Natural killer cell (primary cell): ENCODE measurements around the gene CD79A. TPM values are rescaled to one million over a fixed set of nuclear protein-coding genes. Genes with fewer than 3 reads are reported as not detected.
"Not testable (repeated sequence)": the region's sequence is repeated elsewhere in the genome, so short reads cannot be mapped to it uniquely, and the experiment has no call there.

ENCODE experiments used
- ATAC-seq, 3 donors: fragments of 150-1000 bp in 2 of 3; fragments of 200-7000 bp in 1 of 3; cut with Tn5 transposase; 1 replicate in 1 of 3; 2 replicates in 2 of 3; pipeline ENCODE4 v1.10.0; 2021; ENCODE audit warnings: mild to moderate bottlenecking in 2 of 3, moderate library complexity in 2 of 3
- DNase-seq, 2 donors: peaks; one replicate each; pipeline versions ENCODE4 v3.0.0 to v3.0.0-alpha.2; 2013 to 2021; ENCODE audit warnings: mixed read lengths in 1 of 2
- H3K27ac ChIP-seq: one replicate; pipeline ENCODE4 v1.5.1; 2013; ENCODE audit warnings: mild to moderate bottlenecking, low read length
- H3K27me3 ChIP-seq: one replicate; pipeline ENCODE4 v1.6.1; 2013; ENCODE audit warnings: low read length; ENCODE audit not compliant: control insufficient read depth, insufficient read depth
- H3K36me3 ChIP-seq: one replicate; pipeline ENCODE4 v1.6.1; 2013; ENCODE audit warnings: low read length; ENCODE audit not compliant: control insufficient read depth, insufficient read depth
- H3K4me1 ChIP-seq: one replicate; pipeline ENCODE4 v1.6.1; 2013; ENCODE audit warnings: low read length; ENCODE audit not compliant: control insufficient read depth, insufficient read depth
- H3K4me3 ChIP-seq: one replicate; pipeline ENCODE4 v1.5.1; 2013; ENCODE audit warnings: low read length
- H3K9me3 ChIP-seq: one replicate; pipeline ENCODE4 v1.6.1; 2013; ENCODE audit warnings: low read length; ENCODE audit not compliant: control insufficient read depth, insufficient read depth
- H3K27ac Mint-ChIP-seq, 2 donors: one replicate each; pipeline ENCODE4 v1.8.0; 2022; ENCODE audit warnings: mild to moderate bottlenecking in 2 of 2, mixed read lengths in 2 of 2, moderate library complexity in 1 of 2
- H3K27me3 Mint-ChIP-seq, 2 donors: one replicate each; pipeline ENCODE4 v1.8.0; 2022; ENCODE audit warnings: low read depth in 2 of 2, mixed read lengths in 2 of 2
- H3K36me3 Mint-ChIP-seq: one replicate; pipeline ENCODE4 v1.8.0; 2022; ENCODE audit warnings: mixed read lengths
- H3K4me1 Mint-ChIP-seq, 2 donors: one replicate each; pipeline ENCODE4 v1.8.0; 2022; ENCODE audit warnings: mixed read lengths in 2 of 2
- H3K4me3 Mint-ChIP-seq: one replicate; pipeline ENCODE4 v1.8.0; 2022; ENCODE audit warnings: mild to moderate bottlenecking, moderate library complexity, mixed read lengths
- H3K9me3 Mint-ChIP-seq, 2 donors: one replicate each; pipeline ENCODE4 v1.8.0; 2022; ENCODE audit warnings: mixed read lengths in 2 of 2
- WGBS: methylation state at CpG from one replicate; pipeline ENCODE4 v1.1.7; 2013; ENCODE audit warnings: missing lambda C conversion rate; ENCODE audit not compliant: insufficient coverage; 5-methylcytosine and 5-hydroxymethylcytosine counted together
- intact Hi-C: fragments of 100-400 bp; cut with micrococcal nuclease; formaldehyde crosslinking; loops from one replicate; pipeline ENCODE4 v1.14.2; 2022
- total RNA-seq, 4 donors: library from RNA; stranded (reverse); fragments of 120-200 nt in 1 of 4; gene quantifications; one replicate each; pipeline versions ENCODE4 v1.2.3 to v1.2.4, GENCODE V29; 2013 to 2022
- TF ChIP-seq, protein P1 (sequence below): fragments of 200-600 bp; IDR thresholded peaks from one replicate; pipeline ENCODE4 v1.8.0; 2022; ENCODE audit warnings: antibody characterized with exemption

CD79A gene
- total RNA-seq, 3 donors from 2014 or later (not counting 1 experiment from before 2014, with no cell fraction given) = 5.6 to 35.5 (median 6.0) TPM

DNA sequence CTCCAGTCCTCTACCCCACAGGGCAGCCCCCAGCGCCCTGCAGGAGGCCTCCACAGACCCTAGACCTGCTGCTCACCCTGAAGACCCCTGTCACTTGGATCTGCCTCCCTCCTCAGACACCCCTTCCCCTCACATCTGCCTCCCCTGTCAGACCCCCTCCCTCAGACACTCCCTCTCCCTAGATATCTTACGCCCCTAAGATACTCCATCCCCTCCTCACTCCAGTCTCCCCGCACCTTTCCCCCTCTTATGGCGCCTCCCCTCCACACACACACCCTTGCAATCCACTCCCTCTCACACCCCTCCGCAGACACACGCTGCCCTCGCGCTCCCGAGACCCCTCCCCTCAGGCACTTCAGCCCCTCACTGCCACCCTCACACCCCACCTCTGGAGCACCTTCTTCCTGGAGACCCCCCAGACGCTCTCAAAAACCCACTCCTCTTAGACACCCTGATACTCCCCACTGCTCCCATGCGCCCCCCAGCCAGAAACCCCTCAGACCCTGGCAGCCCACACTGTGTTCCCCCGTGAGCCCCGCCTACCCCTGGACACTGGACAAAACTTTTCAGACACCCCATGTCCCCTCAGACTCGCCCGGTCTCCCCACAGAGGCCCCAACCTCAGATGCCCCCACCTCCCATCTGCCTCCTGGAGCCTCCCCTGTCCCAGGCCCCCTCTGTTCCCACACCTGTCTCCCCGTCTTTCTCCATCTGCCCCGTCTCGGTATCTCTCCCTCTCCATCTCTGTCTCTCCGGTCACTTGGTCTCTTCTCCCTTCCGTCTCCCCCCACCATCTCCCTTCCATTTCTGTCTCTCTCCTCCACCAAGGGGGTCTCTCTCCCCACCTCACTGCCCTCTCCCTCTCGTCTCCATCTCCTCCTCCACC is 36.7 kb downstream of the CD79A start:
- WGBS = 15% methylated on average over 21 of the region's 21 CpGs
- Mint-ChIP-seq H3K4me1 (peaks cover 8 to 26% of the 10 kb centered on the region in 2 donors), H3K27ac (peak overlapping the region in 1 of 2 donors; percentile 58), H3K9me3 (no peaks in the 10 kb centered on the region), H3K4me3 (peak overlapping the region; percentile 75), H3K27me3 (peaks cover 0 to 18% of the 10 kb centered on the region in 2 donors), H3K36me3 (no peaks in the 10 kb centered on the region)
- H3K4me1 ChIP-seq = peaks cover 46% of the 10 kb centered on the region
- H3K27ac ChIP-seq = no peak overlapping the region
- H3K4me3 ChIP-seq = no peak overlapping the region
- peaks cover 42% of the 10 kb centered on the region for H3K27me3 ChIP-seq
- ATAC-seq = no peak
- intact Hi-C loops = no loop called here
- DNase-seq = no peak
- no peaks in the 10 kb centered on the region for H3K9me3 ChIP-seq
- H3K36me3 ChIP-seq = no peaks in the 10 kb centered on the region
- TF ChIP-seq, protein P1, sequence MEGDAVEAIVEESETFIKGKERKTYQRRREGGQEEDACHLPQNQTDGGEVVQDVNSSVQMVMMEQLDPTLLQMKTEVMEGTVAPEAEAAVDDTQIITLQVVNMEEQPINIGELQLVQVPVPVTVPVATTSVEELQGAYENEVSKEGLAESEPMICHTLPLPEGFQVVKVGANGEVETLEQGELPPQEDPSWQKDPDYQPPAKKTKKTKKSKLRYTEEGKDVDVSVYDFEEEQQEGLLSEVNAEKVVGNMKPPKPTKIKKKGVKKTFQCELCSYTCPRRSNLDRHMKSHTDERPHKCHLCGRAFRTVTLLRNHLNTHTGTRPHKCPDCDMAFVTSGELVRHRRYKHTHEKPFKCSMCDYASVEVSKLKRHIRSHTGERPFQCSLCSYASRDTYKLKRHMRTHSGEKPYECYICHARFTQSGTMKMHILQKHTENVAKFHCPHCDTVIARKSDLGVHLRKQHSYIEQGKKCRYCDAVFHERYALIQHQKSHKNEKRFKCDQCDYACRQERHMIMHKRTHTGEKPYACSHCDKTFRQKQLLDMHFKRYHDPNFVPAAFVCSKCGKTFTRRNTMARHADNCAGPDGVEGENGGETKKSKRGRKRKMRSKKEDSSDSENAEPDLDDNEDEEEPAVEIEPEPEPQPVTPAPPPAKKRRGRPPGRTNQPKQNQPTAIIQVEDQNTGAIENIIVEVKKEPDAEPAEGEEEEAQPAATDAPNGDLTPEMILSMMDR = no peak

DNA sequence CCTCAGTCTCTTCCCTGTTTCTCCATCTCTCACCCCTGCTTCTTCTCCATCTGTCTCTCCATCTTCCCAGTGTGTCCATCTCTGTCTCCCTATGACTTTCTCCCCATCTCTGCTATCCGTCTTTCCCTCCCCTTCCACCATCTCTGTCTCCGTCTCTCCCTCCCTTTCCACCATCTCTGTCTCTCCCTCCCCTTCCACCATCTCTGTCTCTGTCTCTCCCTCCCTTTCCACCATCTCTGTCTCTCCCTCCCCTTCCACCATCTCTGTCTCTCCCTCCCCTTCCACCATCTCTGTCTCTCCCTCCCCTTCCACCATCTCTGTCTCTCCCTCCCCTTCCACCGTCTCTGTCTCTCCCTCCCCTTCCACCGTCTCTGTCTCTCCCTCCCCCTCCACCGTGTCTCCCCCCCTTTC is 37.4 kb downstream of the CD79A start:
- H3K27ac ChIP-seq, H3K36me3 Mint-ChIP-seq, H3K27ac Mint-ChIP-seq, ATAC-seq, H3K36me3 ChIP-seq, H3K9me3 ChIP-seq, DNase-seq, H3K4me3 ChIP-seq, H3K9me3 Mint-ChIP-seq, intact Hi-C loops: not testable (repeated sequence)
- peaks cover 46% of the 10 kb centered on the region for H3K4me1 ChIP-seq
- peaks cover 42% of the 10 kb centered on the region for H3K27me3 ChIP-seq
- Mint-ChIP-seq H3K4me1 (peaks cover 2 to 26% of the 10 kb centered on the region in 2 donors), H3K27me3 (peaks cover 0 to 18% of the 10 kb centered on the region in 2 donors), H3K4me3 (peak overlapping the region; percentile 75)
- WGBS = 22% methylated on average over 1 of the region's 5 CpGs

DNA sequence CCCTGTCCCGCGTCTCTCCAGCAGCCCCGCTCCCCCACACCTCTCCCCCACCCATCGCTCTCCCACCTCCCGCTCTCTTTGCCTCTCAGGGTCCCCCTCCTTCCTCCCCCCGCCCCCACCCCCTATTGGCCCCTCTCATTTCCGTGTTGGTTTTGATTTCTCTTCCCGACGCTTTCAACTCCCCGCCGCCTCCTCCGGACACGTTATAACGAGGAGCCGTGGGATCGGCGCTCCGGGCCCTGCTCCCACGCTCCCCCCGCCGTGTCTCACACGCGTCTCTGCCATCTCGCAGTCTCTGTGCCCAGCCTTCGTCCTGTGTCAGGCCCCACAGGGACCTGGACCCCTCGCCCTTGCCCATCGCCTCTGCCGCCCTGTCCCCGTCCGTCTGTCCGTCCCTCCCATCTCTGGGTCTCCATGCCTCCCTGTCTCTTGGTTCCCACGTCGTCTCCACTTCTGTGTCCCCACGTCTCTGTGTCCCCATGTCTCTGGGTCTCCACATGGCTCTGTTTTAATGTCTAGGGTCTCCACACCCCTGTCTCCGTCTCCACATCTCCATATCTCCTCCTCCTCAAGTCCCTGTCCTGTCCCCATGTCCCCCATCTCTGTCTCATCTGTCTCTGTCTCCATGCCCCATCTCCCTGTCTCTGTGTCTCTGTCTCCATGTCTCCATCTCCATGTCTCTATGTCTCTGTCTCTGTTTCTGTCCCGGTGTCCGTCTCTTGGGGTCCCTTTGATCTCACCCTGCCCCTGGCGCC is 38.1 kb downstream of the CD79A start:
- Mint-ChIP-seq H3K4me1 (peaks cover 0 to 24% of the 10 kb centered on the region in 2 donors), H3K27ac (no peak overlapping the region), H3K36me3 (no peaks in the 10 kb centered on the region), H3K9me3 (no peaks in the 10 kb centered on the region), H3K4me3 (peak overlapping the region; percentile 32), H3K27me3 (peaks cover 0 to 18% of the 10 kb centered on the region in 2 donors)
- 6% methylated on average over 34 of the region's 38 CpGs for WGBS
- H3K4me1 ChIP-seq = peaks cover 46% of the 10 kb centered on the region
- intact Hi-C loops = no loop called here
- H3K27me3 ChIP-seq = peaks cover 44% of the 10 kb centered on the region
- H3K4me3 ChIP-seq = no peak overlapping the region
- no peak overlapping the region for H3K27ac ChIP-seq
- DNase-seq (peak in 1 of 2 donors; percentile 55), ATAC-seq (no peak)
- H3K36me3 ChIP-seq = no peaks in the 10 kb centered on the region
- TF ChIP-seq, protein P1 = no peak
- H3K9me3 ChIP-seq = no peaks in the 10 kb centered on the region
